GM19455 (cell line): Measurements from ENCODE around the gene ATXN7L1.

ENCODE experiments used
- ATAC-seq: cut with Tn5 transposase; IDR thresholded peaks from one replicate; pipeline ENCODE4 v1.9.1; 2021; ENCODE audit not compliant: unreplicated experiment

ATXN7L1 gene

GRCh38 chr7:105756367-105756766 is 120.0 kb downstream of the ATXN7L1 start:
- ATAC-seq, result no peak

- ATAC-seq, result no peak
Measured at GRCh38 chr7:105752671-105753275, 123.6 kb downstream of the ATXN7L1 start.

GRCh38 chr7:105751054-105751453 is 125.3 kb downstream of the ATXN7L1 start:
- ATAC-seq, result no peak

- no peak for ATAC-seq
Measured at GRCh38 chr7:105748701-105749100, 127.7 kb downstream of the ATXN7L1 start.

- ATAC-seq, result no peak
Measured at GRCh38 chr7:105745681-105746330, 130.6 kb downstream of the ATXN7L1 start.

- no peak for ATAC-seq
Measured at GRCh38 chr7:105744258-105744657, 132.1 kb downstream of the ATXN7L1 start.

- no peak for ATAC-seq
Measured at GRCh38 chr7:105743351-105744090, 132.9 kb downstream of the ATXN7L1 start.

- no peak for ATAC-seq
Measured at GRCh38 chr7:105742787-105743186, 133.6 kb downstream of the ATXN7L1 start.

- ATAC-seq, result no peak
Measured at GRCh38 chr7:105741982-105742381, 134.4 kb downstream of the ATXN7L1 start.

GRCh38 chr7:105738133-105738532 is 138.3 kb downstream of the ATXN7L1 start:
- no peak for ATAC-seq

- no peak for ATAC-seq
Measured at GRCh38 chr7:105734233-105734632, 142.2 kb downstream of the ATXN7L1 start.

GRCh38 chr7:105731042-105731441 is 145.4 kb downstream of the ATXN7L1 start:
- ATAC-seq, result no peak

GRCh38 chr7:105728028-105728427 is 148.4 kb downstream of the ATXN7L1 start:
- ATAC-seq, result no peak

- ATAC-seq, result no peak
Measured at GRCh38 chr7:105724688-105725087, 151.7 kb downstream of the ATXN7L1 start.

GRCh38 chr7:105723572-105723971 is 152.8 kb downstream of the ATXN7L1 start:
- no peak for ATAC-seq

GRCh38 chr7:105721571-105722104 is 154.8 kb downstream of the ATXN7L1 start:
- ATAC-seq, result no peak

GRCh38 chr7:105719919-105720318 is 156.5 kb downstream of the ATXN7L1 start:
- ATAC-seq, result no peak

GRCh38 chr7:105719395-105719794 is 157.0 kb downstream of the ATXN7L1 start:
- ATAC-seq, result no peak

GRCh38 chr7:105718511-105718925 is 157.9 kb downstream of the ATXN7L1 start:
- ATAC-seq, result no peak

- ATAC-seq, result no peak
Measured at GRCh38 chr7:105715528-105715927, 160.9 kb downstream of the ATXN7L1 start.

- ATAC-seq, result no peak
Measured at GRCh38 chr7:105713488-105714465, 162.6 kb downstream of the ATXN7L1 start.
